GM23248 (cell line): ENCODE measurements around the gene GNL1. TPM values are rescaled to one million over a fixed set of nuclear protein-coding genes. Genes with fewer than 3 reads are reported as not detected.

Experiments used
- DNase-seq: peaks from one replicate; pipeline ENCODE4 v3.0.0-alpha.2; 2015
- H2AFZ ChIP-seq: fragments of 200-600 bp; sonication (generic); 2 replicates; pipeline ENCODE4 v1.6.1; 2016; ENCODE audit warnings: antibody characterized with exemption
- H3F3A ChIP-seq: fragments of 200-600 bp; sonication (generic); 2 replicates; pipeline ENCODE4 v1.6.1; 2016; ENCODE audit warnings: mild to moderate bottlenecking, antibody characterized with exemption, mixed run types; ENCODE audit not compliant: insufficient read depth
- H3K27ac ChIP-seq: fragments of 200-600 bp; sonication (generic); 2 replicates; pipeline ENCODE4 v1.5.1; 2016; ENCODE audit warnings: mild to moderate bottlenecking
- H3K27me3 ChIP-seq: fragments of 200-600 bp; sonication (generic); replicated peaks from 2 replicates; pipeline ENCODE4 v1.6.1; 2016; ENCODE audit warnings: mild to moderate bottlenecking; ENCODE audit not compliant: insufficient read depth
- H3K36me3 ChIP-seq: fragments of 200-600 bp; sonication (generic); 2 replicates; pipeline ENCODE4 v1.6.1; 2016; ENCODE audit warnings: low read depth, mild to moderate bottlenecking
- H3K4me1 ChIP-seq: fragments of 200-600 bp; sonication (generic); 2 replicates; pipeline ENCODE4 v1.6.1; 2016; ENCODE audit warnings: mild to moderate bottlenecking; ENCODE audit not compliant: insufficient read depth
- H3K4me2 ChIP-seq: fragments of 200-600 bp; sonication (generic); one replicate; pipeline ENCODE4 v1.6.1; 2016; ENCODE audit warnings: mild to moderate bottlenecking; ENCODE audit not compliant: unreplicated experiment
- H3K4me3 ChIP-seq: fragments of 200-600 bp; sonication (generic); 2 replicates; pipeline ENCODE4 v1.5.1; 2016; ENCODE audit warnings: mild to moderate bottlenecking
- H3K79me2 ChIP-seq: fragments of 200-600 bp; sonication (generic); 2 replicates; pipeline ENCODE4 v1.6.1; 2016; ENCODE audit warnings: mild to moderate bottlenecking; ENCODE audit not compliant: insufficient read depth
- H3K9ac ChIP-seq: fragments of 200-600 bp; sonication (generic); 2 replicates; pipeline ENCODE4 v1.6.1; 2016; ENCODE audit warnings: mild to moderate bottlenecking
- H3K9me2 ChIP-seq: fragments of 200-600 bp; sonication (generic); 2 replicates; pipeline ENCODE4 v1.6.1; 2016; ENCODE audit warnings: mixed run types, mild to moderate bottlenecking, moderate library complexity; ENCODE audit not compliant: insufficient read depth
- H3K9me3 ChIP-seq: fragments of 200-600 bp; sonication (generic); one replicate; pipeline ENCODE4 v1.6.1; 2017; ENCODE audit warnings: low read depth
- H4K20me1 ChIP-seq: fragments of 200-600 bp; sonication (generic); 2 replicates; pipeline ENCODE4 v1.6.0; 2016; ENCODE audit not compliant: insufficient read depth
- EZH2 ChIP-seq: fragments of 200-600 bp; sonication (generic); IDR thresholded peaks from 2 replicates; pipeline ENCODE4 v1.6.1; 2018; ENCODE audit warnings: antibody characterized with exemption, mild to moderate bottlenecking; ENCODE audit not compliant: insufficient read depth, poor library complexity, severe bottlenecking
- EZH2phosphoT487 ChIP-seq: fragments of 200-600 bp; sonication (generic); IDR thresholded peaks from 2 replicates; pipeline ENCODE4 v1.6.1; 2018; ENCODE audit warnings: antibody characterized with exemption, moderate library complexity, mild to moderate bottlenecking, low read depth; ENCODE audit not compliant: insufficient read depth
- WGBS, 2 experiments: methylation state at CpG; one replicate each; pipeline ENCODE4 v1.1.6; 2015 to 2017; ENCODE audit warnings: low lambda C conversion rate in 2 of 2, low coverage in 1 of 2; ENCODE audit errors: missing lambda C conversion rate in 2 of 2; 5-methylcytosine and 5-hydroxymethylcytosine counted together
- in situ Hi-C: fragments of 300-500 bp; cut with MboI; formaldehyde crosslinking; loops from 2 replicates; pipeline ENCODE4 v1.15.0; 2020
- polyA plus RNA-seq: library from polyadenylated mRNA; unstranded; fragments of >200 nt; fragmentation: Nextera tagmentation; extraction: Ambion mirVana; gene quantifications from 2 replicates; pipeline ENCODE4 v1.2.1, GENCODE V29; 2016
- total RNA-seq: library from RNA; depleted of rRNA; stranded (reverse); fragments of >200 nt; shearing (Covaris generic); gene quantifications from 2 replicates; pipeline ENCODE4 v1.2.3, GENCODE V29; 2014

The GNL1 gene
- total and polyA plus RNA-seq, 2 experiments from 2014 or later = 64.8 to 72.1 TPM

DNA sequence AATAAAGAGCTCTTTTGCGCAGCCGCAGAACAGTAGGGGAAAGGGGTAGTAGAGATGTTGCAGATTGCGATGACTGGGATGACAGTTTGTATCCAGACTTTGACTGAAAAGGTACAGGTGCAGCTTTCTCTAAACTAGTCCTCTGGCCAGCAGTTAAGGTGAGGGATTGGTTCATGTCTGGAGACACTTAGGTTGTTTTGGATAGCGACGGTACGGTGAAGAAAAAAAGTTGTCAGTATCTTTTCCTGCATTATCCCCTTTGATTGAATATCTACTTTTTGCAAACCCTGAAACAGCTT, 1.3 kb upstream of the GNL1 start:
- TF ChIP-seq EZH2phosphoT487 = no peak
- no peak for TF ChIP-seq EZH2
- H2AFZ ChIP-seq = peak overlapping the region; percentile 92
- peaks cover 72% of the 10 kb centered on the region for H3K79me2 ChIP-seq

DNA sequence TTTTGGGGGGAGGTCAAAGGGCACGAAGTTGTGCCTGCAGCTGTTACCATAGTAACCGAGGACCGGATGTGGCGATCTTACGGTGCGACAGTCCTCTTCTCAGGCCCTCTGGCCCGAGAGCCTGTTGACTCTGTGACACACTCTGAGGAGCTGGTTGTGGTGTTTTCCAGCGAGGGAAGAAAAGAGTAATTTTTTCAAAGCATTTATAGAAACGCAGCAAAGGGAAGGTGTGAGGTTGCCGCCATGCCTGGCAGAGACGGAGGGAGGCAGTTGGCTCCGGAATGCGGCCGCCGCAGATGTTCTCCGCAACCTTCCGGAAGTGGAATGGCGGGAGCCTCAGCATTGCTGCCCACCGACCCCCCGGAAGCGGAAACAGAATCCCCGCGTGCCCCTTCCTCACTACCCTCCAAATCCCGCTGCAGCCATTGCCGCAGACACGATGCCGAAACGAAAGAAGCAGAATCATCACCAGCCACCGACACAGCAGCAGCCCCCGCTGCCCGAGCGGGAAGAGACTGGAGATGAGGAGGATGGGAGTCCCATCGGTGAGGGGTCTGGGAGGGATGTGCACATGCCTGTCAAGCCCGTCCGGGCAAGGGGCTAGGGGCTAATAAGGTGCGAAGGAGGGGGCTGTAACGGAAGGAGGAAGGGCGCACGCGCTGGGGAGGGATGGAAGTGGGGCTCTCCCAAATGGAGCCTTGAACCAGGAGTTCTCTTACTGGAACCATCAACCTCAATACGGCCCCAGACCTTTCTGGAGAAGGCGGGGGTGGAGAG, 805 bp upstream of the GNL1 start, which contains the start of gene PRR3:
TSS of gene PRR3 (plus strand) at position 390 of the 777 bp plus-strand sequence. CDS start at position 440, 50 bp downstream.
- Histone ChIP-seq H3K36me3 (peaks cover 8% of the 10 kb centered on the region; the same call in 1 of the 2 replicates), H3K79me2 (peaks cover 72% of the 10 kb centered on the region)

More for the DNA sequence above, 1.3 kb upstream of the GNL1 start:
- H3K4me1 ChIP-seq = peaks cover 8% of the 10 kb centered on the region; the same call in 1 of the 2 replicates
- no peaks in the 10 kb centered on the region for H3K9me3 ChIP-seq
- 28 to 36% methylated on average over 6 of the region's 6 CpGs for WGBS, 2 experiments
- H4K20me1 ChIP-seq = no peaks in the 10 kb centered on the region
- peaks cover 10% of the 10 kb centered on the region; the same call in 1 of the 2 replicates for H3K36me3 ChIP-seq
- peak overlapping the region; percentile 97 for H3K4me2 ChIP-seq
- H3K27me3 ChIP-seq = no peaks in the 10 kb centered on the region
- no peaks in the 10 kb centered on the region for H3K9me2 ChIP-seq
- no peak for DNase-seq
- peak overlapping the region; percentile 96 for H3K27ac ChIP-seq
- in situ Hi-C loops = no loop called here
- H3F3A ChIP-seq = no peaks in the 10 kb centered on the region
- H3K9ac ChIP-seq = peak overlapping the region; percentile 96
- H3K4me3 ChIP-seq = peak overlapping the region; percentile 95

DNA sequence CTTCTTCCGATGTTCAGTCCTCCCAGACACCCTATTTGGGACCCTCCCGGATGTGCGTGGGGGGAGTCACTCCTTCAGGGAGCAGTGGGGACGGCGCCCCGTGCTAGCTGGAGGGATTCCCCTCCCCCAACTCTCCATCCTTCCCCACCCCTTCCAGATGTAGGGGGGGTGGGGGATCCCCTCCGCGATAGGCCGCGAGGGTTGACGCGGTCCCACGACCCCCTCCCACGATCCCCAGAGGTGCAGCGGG, 548 bp downstream of the GNL1 start:
- Histone ChIP-seq H3K9me3 (no peaks in the 10 kb centered on the region), H3K9ac (peak overlapping the region; percentile 96), H3F3A (no peaks in the 10 kb centered on the region), H3K79me2 (peaks cover 68% of the 10 kb centered on the region), H2AFZ (peak overlapping the region; percentile 92), H4K20me1 (no peaks in the 10 kb centered on the region), H3K4me1 (peaks cover 8% of the 10 kb centered on the region; the same call in 1 of the 2 replicates), H3K4me2 (peak overlapping the region; percentile 97), H3K27ac (peak overlapping the region; percentile 96), H3K36me3 (peaks cover 8% of the 10 kb centered on the region; the same call in 1 of the 2 replicates), H3K4me3 (peak overlapping the region; percentile 95), H3K9me2 (no peaks in the 10 kb centered on the region), H3K27me3 (no peaks in the 10 kb centered on the region)
- 0% methylated on average over 5 to 15 of the region's 15 CpGs for WGBS, 2 experiments
- TF ChIP-seq EZH2 = no peak
- TF ChIP-seq EZH2phosphoT487 = no peak
- DNase-seq = no peak
- in situ Hi-C loops = no loop called here

More for the DNA sequence above, 805 bp upstream of the GNL1 start, which contains the start of gene PRR3:
- Histone ChIP-seq H3K27me3 (no peaks in the 10 kb centered on the region), H4K20me1 (no peaks in the 10 kb centered on the region), H3K27ac (peak within 1 kb of the TSS; percentile 96), H2AFZ (peak within 1 kb of the TSS; percentile 92), H3K4me1 (peaks cover 8% of the 10 kb centered on the region; the same call in 1 of the 2 replicates), H3K4me3 (peak within 1 kb of the TSS; percentile 95), H3K9me2 (no peaks in the 10 kb centered on the region), H3K4me2 (peak within 1 kb of the TSS; percentile 97), H3K9ac (peak within 1 kb of the TSS; percentile 96), H3F3A (no peaks in the 10 kb centered on the region), H3K9me3 (no peaks in the 10 kb centered on the region)
- peak; percentile 95 for DNase-seq
- TF ChIP-seq EZH2phosphoT487 = no peak
- TF ChIP-seq EZH2 = no peak
- in situ Hi-C loops = no loop called here
- 1 to 3% methylated on average over 36 to 42 of the region's 42 CpGs for WGBS, 2 experiments

DNA sequence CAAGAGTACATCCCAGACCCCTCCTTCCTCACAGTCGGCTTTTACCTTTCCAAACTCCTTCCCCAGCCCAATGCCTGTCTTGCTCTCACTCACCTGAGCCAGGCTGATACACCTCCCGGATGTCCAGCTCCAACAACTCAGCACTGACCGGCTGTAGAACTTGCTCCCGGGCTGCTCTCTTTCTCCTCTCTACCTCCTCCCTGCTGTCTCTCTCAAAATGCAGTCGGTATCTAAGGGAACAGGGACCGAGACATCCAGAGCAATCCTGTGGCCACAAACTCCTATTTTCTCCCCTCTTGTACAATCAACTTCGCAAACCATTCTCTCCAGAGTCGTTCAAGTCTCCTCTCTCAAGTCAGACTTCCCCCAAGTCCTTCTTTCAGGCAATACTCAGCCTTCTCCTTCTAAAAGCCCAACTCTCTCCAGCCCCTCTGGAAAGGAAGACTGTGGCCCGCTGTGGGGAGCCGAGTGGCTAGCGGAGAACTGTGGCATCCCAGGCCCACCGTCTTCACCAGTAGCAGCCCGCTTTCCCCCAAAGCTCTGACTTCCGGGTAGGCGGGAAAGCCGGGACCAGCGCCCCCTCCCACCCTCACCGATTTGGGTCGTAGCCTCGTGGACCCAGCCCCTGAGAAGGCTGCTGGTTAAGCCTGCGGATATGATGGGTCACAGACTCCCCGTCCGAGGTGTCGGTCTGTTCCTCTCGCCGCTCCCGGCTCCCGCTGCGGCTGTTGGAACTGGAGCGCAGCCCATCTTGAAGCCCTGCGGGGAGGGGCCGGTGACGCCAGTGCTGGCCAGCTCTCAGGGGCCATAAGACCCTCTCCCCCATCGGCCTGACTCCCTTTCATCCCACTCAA, 1.1 kb downstream of the GNL1 start:
- Histone ChIP-seq H3K4me1 (peaks cover 8% of the 10 kb centered on the region; the same call in 1 of the 2 replicates), H4K20me1 (no peaks in the 10 kb centered on the region), H2AFZ (peak overlapping the region; percentile 92), H3K27ac (peak overlapping the region; percentile 96), H3K4me2 (peak overlapping the region; percentile 97), H3K9me3 (no peaks in the 10 kb centered on the region), H3K27me3 (no peaks in the 10 kb centered on the region), H3K9ac (peak overlapping the region; percentile 96), H3F3A (0 out of 2 replicates have a peak, but pooled peaks cover 2% of the 10 kb centered on the region), H3K4me3 (peak overlapping the region; percentile 95), H3K36me3 (peaks cover 8% of the 10 kb centered on the region; the same call in 1 of the 2 replicates), H3K79me2 (peaks cover 64% of the 10 kb centered on the region), H3K9me2 (no peaks in the 10 kb centered on the region)
- DNase-seq = peak; percentile 74
- in situ Hi-C loops = no loop called here
- 3 to 4% methylated on average over 34 of the region's 34 CpGs for WGBS, 2 experiments
- TF ChIP-seq EZH2 = no peak
- no peak for TF ChIP-seq EZH2phosphoT487
